Right lobe of liver (tissue), 4 donors: ENCODE results near the gene MKLN1.

Experiments
- CTCF ChIP-seq, 4 donors: fragments of 200-600 bp in 3 of 4; fragments of 450-650 bp in 1 of 4; IDR thresholded peaks; one replicate each; pipeline versions ENCODE4 v1.5.1 to v1.8.0; 2016 to 2022; ENCODE audit warnings: antibody characterized with exemption in 4 of 4, mild to moderate bottlenecking in 2 of 4
- POLR2A ChIP-seq: fragments of 450-650 bp; IDR thresholded peaks from one replicate; pipeline ENCODE4 v1.6.1; 2017; ENCODE audit warnings: antibody characterized with exemption, mild to moderate bottlenecking
- donor health status: DM: no; HTN: no; CAD: no.
- donor health status: DM: no; HTN: no; CAD: no.
- donor health status: DM: no; HTN: yes; CAD: no.

GRCh38 chr7:131501422-131501821 is 173.7 kb downstream of the MKLN1 start:
- TF ChIP-seq CTCF (IDR thresholded peaks at IDR 0.05) (no peak), POLR2A (no peak)
